ENCODE results near the gene GFRA4.

GFRA4 gene

DNA sequence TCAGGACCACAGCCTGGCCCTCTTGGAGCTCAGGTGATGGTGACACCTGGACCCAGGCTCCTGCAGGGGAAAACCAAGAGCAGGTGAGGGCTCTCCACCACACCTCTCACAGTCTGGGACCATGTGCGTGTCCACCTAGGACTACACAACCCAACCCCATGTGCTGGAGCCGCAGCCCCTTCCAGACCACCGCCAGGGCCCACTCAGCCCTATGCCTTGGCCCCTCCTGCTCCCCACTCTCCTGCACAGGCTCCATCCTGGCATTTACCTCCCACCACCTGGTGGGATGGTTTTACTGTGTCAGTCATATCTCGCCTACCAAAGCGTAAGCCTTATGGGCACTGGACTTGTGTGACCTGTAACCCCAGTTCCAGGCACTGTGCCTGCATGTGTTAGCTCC, 31.7 kb upstream of the GFRA4 start:
- DNase-seq (ENCODE audit: low read depth in 2 of 2) = no peak

DNA sequence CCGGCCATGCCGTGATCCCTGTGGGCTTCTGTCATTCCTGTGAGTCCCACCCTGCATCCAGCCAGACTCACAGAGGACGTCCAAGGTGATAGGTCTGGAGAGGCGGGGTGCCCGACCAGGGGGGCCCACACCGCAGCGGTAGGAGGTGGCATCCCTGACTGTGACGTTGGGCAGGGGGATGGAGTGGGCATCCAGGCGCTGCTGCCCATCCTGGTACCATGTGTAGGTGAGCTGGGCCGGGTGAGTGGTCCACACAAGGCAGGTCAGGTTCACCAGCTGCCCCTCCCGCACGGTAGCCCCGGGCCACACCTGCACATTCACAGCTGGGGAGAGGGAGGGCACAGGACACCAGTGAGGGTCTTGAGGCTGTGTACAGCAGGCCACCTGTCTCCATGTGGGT, 30.2 kb upstream of the GFRA4 start:
- DNase-seq (ENCODE audit: low read depth in 2 of 2) = no peak

DNA sequence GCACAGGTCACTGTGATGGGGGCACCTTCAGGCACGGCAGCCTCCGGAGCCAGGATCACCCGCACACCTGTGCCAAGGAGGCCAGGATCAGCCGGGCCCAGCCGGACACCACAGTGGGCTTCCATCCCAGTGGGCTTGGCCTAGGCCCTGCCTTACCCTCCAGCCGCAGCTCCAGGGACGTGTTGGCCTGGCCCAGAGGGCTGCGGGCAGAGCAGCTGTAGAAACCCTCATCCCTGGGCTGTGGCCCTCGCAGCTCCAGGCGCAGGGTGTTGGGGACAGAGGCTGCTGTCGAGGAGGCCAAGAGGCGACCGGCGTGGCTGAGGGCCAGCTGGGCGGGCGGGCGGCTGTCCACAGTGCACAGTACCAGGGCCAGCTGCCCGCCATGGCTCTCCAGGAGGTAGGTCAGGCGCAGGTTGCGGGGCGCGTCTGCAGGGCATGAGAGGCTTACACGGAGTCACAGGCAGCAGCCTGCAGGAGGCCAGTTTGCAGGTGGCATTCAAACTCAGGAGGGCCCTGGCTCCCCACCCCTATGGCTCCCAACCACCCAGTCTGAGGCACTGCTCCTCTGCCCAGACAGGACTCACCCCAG, 29.6 kb upstream of the GFRA4 start:
- no peak for DNase-seq (ENCODE audit: low read depth in 2 of 2)

DNA sequence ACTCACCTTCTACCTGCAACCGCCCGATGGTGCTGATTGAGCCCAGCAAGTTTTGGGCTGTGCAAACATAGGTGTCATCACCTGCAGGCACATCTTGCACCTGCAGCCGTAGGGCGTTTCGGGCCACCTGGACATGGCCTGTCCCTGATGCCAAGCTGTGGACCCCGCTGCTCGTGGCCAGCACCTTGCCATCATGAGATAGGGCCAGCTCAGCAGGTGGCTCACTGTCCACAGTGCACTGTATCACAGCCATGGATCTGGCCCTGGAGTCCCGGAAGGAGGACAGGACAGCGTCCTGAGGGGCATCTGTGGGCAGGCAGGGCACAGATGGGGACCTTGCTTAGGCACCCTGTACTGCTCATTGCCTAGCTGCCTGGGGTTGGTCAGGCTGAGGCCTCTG, 28.7 kb upstream of the GFRA4 start:
- DNase-seq (ENCODE audit: low read depth in 2 of 2) = no peak

DNA sequence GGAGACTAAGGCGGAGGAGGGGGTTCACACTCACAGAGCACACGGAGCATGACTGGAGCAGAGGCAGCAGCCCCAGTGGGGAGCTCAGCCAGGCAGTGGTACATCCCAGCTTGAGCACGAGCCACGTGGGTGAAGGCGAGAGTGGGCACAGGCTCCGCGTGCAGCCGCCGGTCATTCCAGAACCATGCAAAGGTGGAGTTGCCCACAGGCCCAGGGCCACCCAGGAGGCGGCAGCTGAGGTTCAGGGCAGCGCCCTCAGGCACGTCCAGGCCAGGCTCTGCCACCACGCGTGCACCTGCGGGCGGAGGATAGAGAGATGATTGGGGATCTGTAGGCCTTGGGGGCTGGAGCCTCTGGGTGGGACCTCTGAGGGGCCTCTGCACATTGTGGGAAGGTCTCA, 28.1 kb upstream of the GFRA4 start:
- no peak for DNase-seq (ENCODE audit: low read depth in 2 of 2)

DNA sequence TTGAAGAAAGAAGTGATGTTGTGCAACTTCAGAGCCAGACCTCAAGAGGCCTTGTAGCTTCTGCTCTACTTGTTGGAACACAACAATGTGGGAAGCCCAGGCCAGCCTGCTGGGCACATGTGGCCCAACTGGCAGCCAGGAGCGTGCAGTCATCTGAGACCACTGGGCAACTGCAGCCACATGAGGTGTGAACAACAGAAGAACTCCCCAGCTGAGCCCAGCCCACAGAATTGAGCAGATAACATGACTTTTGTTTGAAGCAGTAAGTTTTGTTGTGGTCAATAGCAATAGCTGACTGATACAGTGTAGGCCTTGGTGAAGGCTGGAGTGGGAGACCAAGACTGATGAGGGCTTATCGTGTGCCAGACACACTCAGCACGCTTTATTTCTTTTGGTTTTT, 27.2 kb upstream of the GFRA4 start:
- DNase-seq (ENCODE audit: low read depth in 2 of 2) = no peak

DNA sequence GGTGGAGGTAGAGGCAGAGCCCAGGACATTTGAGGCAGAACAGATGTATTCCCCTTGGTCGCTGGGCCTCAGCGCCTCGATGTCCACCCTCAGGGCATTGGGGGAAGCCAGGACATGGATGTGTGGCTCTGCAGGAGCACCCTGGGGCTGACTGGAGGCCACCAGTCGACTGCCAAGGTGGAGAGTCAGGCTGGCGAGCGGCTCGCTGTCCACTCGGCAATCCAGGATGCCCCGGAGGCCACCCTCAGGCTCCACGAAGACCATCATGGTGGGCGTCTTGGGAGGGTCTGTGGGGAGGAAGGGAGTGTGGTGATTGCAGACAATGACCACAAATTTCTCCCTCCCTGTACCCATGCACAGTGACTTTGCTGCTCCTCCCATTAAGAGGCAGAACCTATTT, 26.8 kb upstream of the GFRA4 start:
- DNase-seq (ENCODE audit: low read depth in 2 of 2) = no peak

DNA sequence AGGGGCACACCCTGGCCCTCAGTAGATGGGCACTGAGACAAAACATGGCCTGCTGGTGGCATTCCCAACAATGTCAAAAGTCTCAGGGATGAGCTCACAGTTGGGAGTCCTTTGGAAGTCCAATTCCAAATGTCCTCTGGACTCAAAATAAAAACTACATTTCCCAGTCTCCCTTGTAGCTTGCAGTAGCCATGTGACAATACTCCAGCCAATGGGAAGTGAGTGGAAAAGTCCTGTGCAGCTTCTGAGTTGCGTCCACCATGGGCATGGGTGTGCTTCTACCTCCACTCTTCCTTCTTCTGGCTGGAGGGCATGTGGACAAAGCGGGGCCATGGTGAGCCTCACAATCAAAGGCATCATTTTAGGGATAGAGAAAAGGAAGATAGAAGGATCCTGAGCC, 24.5 kb upstream of the GFRA4 start:
- DNase-seq (ENCODE audit: low read depth in 2 of 2) = no peak

DNA sequence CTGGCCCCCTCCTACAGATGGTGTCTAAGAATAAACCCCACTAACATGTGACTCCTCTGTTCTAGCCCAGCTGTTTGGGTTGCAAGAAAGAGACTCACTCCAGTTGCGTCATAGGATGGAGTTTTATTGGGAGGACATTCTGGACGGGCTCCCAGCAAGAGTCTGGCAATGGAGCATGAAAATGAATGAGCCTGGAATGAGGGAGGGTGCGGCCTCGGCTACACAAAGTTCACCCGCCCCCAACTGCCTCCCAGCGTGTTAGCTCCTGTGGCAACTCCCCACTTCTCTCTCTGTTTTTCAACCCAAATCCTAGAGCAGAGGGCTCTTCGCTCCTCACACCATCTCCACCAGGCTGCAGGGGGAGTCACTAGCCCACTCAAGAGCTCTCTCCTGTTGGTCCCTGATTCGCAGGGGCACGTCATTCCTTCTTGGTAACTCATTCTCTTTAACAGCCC, 23.7 kb upstream of the GFRA4 start:
- no peak for DNase-seq (ENCODE audit: low read depth in 2 of 2)

DNA sequence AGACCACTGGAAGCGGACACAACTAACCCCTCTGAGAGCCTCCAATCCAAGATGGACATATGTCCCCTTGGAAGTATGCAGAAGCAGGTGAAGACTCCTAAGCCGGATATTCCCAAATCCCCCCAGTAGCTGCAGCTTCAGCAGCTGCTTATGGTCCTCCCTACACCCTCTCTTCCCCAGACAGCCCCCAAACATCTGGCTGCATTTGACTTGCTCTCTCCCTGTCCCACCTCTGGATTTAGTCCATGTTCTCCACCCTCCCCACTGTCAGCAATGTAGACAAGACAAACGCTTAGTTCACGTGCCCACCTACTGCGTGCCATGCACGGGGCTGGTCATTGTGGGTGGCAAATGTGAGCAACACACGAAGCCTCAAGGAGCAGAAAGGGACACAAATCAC, 23.2 kb upstream of the GFRA4 start:
- no peak for DNase-seq (ENCODE audit: low read depth in 2 of 2)

DNA sequence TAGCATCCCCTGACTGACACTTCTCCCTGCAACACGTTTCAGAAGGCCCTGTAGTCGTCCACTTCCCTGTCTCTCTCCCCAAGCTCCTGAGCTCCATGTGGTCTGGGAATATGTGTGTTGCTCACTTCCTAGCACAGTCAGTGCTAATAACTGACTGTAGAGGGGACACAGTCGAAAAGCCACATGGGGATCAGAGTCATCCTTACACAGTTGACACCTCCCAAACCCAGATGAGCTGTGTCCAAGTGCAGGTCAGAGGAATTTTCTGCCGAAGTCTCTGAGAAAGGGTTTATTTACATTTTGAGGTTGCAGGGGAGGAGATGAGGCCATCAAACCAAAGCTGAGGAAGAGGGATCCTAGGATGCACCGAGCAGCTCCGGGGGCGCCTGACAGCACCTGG, 22.1 kb upstream of the GFRA4 start:
- no peak for DNase-seq (ENCODE audit: low read depth in 2 of 2)

DNA sequence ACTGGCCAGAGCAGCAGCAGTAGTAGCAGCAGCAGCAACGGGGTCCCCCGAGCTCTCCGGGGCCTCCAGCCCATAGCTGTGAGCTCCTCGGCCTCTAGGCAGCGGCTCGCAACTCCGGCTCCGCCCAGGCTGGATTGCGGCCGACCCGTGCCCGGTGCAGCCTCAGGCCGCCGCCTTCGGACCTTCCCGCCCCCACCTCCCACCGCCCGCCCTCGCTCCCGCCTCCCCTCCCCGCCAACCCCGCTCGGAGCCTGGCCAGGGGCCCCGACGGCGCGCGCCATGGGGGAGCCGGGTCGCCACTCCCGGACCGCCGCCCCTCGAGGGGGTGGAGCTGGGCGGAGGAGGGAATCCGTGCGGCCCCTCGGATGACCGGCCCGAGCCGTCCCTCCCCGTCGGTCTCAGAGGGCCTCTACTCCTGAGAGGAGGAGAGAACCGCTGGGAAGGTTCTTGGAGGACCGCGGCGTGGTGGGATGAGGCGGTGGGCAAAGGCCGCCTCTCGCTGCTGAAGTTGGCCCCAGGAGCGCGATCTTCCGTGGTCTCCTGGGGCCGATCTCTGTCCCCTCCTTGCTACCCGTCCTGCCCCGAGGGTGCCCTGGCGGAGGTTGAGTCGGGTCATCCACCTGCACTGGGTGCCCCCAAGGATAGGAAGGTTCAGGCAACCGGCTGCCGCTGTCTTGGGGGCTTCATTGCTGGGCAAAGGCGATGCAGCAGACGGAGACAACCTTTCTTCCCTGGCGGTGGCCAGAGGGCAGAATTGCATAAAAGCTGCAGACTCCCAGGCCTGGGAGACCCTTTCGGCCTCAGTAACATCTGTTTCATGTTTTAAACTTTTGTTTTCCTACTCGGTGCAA, 19.0 kb upstream of the GFRA4 start, which contains the start of gene ADAM33:
Gene ADAM33 (minus strand): TSS at position 80 of the 851 bp plus-strand sequence. CDS start 6 bp downstream, at position 74.
- no peak for DNase-seq (ENCODE audit: low read depth in 2 of 2)

DNA sequence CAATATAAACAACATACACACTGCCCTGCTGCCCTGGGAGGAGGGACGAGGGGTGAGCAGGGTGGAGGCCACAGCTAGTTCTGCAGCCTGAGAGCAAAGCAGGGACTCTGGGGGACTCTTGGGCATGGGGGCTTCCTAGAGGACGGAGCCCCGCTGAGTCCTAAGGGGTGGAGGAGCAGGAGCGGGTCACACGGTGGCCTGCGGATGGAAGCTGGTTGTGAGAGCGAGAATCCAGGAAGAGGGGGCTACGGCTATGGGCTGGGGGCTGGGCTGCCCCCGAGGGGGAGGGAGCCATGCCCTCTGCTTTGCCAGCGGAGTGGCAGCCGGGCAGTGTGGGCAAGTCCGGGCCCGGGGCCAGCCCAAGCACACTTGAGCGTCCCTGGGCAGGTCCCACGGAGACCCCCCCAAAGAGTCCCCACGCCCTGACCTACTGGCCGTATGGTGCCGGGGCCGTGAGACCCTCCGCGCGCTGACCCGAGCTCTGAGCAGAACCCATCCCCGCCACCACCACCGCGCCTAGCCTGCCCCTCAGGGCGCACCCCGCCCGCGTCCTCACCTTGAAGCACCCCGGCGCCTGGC, 18.2 kb upstream of the GFRA4 start:
- DNase-seq (ENCODE audit: low read depth in 2 of 2) = no peak

DNA sequence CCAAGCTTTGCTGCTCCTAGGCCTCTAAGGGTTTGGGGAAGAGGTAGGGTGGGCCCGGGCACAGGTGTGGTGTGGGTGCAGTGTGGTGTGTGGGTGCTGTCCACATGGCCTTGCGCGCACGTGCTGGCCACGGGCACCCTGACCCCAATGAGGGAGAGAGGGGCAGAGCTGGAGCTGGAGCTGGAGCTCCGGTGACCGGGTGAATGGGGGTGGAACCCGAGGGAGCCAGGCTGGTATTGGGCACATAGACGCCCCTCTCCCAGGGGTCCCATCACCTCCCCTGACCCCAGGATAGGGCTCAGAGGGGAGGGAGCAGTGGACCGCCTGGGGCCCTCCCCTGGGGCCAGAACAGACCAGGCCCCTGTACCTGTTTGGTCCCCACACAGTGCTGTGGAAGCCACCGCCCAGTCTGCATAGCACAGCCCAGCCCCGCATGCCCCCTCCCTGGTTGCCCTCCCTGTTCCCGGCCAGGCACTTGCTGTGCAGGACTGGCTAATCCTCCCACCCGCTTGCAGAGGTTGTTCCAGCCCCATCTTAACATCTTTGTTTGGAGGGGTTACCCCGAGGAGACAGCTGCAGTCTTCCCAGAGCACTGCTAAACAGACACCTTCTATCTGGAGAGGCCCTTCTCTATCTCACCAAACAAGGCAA, 17.6 kb upstream of the GFRA4 start:
- no peak for DNase-seq (ENCODE audit: low read depth in 2 of 2)

DNA sequence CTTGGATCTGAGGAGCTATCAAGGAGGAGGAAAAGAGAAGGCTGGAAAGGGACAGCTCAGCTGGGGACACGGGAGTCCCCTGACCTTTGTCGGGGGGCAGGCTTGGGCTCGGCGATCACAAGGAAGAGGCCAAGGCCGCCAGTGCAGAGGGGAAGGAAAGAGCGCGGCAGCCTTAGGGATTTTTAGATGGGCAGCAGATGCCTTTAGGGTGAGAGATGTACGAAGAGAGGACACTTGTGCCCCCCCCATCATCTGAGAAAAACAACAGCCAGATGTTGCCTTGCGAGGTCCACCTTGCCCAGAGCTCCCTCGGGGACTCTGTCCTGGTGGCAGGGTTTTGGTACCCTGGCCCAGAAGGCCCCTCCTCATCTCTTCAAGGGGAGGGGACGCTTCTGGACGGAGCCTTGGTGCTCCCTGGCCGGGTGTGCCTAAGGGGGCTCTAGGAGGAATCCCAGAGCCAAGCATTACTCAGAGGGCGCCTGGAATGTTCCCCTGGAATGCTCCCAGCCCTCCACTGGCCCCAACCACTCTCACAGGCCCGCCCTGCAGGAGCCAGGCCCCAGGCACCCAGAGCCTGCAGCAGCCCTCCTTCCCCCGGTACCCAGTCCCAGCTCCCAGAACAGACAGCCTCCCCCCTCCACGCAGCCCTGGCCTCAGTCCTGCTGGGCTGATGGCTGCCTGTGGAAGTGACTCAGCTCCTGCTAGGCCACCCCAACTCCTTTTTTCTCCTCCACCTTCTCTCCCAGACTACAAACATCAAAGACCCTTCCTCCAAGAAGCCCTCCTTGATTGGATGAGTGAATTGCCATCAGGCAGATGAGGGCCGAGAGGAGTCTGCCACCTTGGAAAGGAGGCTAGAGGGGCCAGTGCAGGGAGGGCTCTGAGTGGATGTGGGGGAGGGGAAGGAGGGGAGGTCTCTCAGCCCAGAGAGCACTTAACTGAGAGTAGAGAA, 16.8 kb upstream of the GFRA4 start:
- DNase-seq (ENCODE audit: low read depth in 2 of 2) = no peak

DNA sequence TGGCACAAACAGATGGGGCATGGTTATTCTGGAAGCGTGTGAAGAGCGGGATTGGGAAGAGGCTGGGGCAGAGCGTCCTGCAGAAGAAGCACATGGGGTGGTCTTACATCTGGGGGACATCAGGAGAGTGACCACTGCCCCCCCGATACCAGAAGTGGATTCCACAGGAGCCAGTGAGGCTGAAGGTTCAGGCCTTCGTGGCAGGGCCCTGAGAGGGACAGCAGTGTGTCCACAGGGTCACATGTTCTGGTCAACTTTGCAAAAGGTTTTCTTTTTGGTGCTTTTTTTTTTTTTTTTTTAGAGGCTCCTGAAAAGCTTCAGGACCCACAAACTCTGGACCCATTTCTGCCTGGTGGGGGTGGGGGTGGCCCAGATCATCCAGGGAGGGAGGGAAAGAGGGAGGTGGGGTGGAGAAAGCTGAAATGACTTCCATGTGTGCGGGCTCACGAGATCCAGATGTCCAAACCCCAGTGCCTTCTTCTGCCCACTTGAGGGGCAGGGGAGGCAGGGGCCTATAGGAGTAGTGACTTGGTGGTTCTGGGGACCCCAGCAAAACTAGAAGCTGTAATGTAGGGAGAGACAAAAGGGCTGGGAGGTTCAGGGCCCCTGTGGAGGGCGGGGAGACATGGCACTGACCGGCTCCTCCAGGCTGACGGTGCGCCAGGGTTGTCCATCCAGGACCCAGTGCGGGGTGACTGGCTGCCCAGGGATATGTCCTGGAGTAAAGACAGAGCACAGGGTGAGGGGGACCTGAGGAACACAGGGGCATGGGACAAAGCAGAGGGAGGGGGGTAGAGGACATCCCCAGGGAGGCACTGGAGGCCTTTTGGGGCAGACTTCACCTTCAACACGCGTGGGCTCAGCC, 15.9 kb upstream of the GFRA4 start:
- no peak for DNase-seq (ENCODE audit: low read depth in 2 of 2)

DNA sequence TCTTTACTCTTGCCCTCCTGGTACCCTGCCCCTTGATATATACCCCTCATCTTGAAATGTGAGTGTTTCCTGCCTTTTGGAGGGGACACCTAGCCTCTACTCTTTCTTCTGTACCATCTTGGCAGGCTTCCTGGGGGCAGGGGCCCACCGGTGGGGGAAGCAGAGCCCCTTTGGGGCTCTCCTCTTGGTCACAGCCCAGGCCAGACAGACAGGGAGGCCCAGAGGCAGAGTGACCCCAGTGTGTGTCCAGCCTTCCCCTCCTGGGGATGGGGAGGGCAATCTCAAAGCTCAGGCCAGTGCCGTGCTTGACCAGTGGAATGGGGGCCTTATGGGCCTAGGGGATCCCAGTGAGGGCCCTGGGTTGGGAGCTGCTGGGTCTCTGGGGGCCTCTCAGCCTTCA, 15.0 kb upstream of the GFRA4 start:
- no peak for DNase-seq (ENCODE audit: low read depth in 2 of 2)

DNA sequence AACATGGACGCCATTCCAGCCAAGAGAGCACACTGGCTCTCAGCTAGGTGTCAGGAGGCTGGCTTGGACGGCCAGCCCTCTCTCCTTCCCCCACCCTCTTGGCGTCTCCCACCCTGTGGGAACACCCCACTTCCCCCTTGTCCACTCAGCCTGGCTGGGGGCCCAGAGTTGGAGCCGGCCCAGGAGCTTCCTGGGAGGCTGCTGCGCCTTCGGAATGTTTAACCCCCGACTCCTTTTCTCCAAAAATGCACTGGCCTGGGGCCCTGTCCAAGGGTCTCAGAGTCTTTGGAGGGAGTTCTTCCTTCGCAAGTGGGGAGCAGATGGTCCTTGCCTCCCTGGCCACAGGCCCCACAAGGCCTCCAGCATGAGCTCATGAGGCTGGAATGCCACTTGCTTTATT, 14.5 kb upstream of the GFRA4 start:
- no peak for DNase-seq (ENCODE audit: low read depth in 2 of 2)

DNA sequence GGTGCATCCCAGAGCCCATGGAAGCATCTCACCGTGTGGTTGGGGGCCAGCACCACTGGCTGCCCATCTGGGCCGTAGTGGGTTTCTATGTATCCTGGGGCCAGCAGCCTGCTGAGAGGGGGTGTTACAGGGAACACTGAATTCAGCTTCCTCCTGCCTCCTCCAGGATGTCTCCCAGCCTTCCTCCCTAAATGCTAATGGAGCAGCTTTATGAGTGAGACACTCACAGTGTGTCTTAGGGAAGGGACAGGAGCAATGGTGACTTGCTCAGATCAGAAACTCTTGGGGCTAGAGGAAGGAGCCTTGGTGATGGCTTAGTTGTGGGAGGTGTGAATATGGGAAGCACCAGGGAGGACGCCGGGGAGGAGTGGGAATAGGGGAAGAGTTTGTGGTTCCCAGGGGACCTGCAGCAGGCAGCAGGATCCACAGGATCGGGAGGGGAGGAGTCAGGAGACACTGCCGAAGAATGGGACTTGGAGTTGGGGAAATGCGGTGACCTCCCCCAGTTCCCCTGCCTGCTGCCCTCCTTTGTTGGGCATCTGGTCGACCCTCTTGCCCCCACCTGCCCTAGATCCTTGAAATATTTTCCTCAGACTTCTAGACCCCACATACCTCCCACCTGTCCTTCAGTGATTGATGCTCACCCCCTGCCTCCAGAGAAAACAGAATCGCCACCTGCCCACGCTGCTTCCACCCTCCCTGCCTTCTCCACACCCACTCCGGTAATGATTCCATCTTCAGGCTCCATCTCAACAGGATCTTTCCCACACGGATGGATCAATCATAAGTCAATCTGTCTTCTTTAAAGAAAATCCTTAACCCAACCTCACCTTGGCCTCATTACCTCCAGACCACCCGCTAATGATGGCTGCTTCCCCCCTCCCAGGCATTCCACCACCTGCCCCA, 12.0 kb upstream of the GFRA4 start:
- DNase-seq (ENCODE audit: low read depth in 2 of 2) = no peak

All from stimulated activated CD4-positive, alpha-beta T cell treated with anti-CD3 and anti-CD28 coated beads, Interleukin-15, amount 100 ng/mL, for 48 hours (primary cell).